Measurements from ENCODE around the gene RIOX2. TPM values are rescaled to one million over a fixed set of nuclear protein-coding genes. Genes with fewer than 3 reads are reported as not detected.

RIOX2 gene
- total RNA-seq, 1 donor from 2014 or later = 20.2 TPM

GRCh38 chr3:97942801-97943546 lies 29.3 kb downstream of the RIOX2 start:
- H3K4me1 ChIP-seq (ENCODE audit: insufficient read depth, low read length) = no peaks in the 10 kb centered on the region
- H3K79me2 ChIP-seq (ENCODE audit: insufficient read depth, low read length) = no peaks in the 10 kb centered on the region
- no peak overlapping the region for H3K4me3 Mint-ChIP-seq (ENCODE audit: unreplicated experiment)
- no peaks in the 10 kb centered on the region for H3K27me3 ChIP-seq (ENCODE audit: insufficient read depth, low read length)
- no peaks in the 10 kb centered on the region for H3K27me3 Mint-ChIP-seq (ENCODE audit: low read depth, unreplicated experiment)
- no peak overlapping the region for H3K27ac Mint-ChIP-seq (ENCODE audit: unreplicated experiment)
- H4K20me1 ChIP-seq (ENCODE audit: insufficient read depth, low read length) = no peaks in the 10 kb centered on the region
- H3K27ac ChIP-seq (ENCODE audit: low read depth, low read length) = no peak overlapping the region
- H2AFZ ChIP-seq (ENCODE audit: low read depth, low read length) = no peak overlapping the region
- no peaks in the 10 kb centered on the region for H3K4me1 Mint-ChIP-seq (ENCODE audit: low read depth, unreplicated experiment)
- TF ChIP-seq CTCF (IDR thresholded peaks at IDR 0.05; ENCODE audit: insufficient read depth, low read depth, low read length) (no peak), EZH2 (IDR thresholded peaks at IDR 0.05; ENCODE audit: insufficient read depth, low read length) (no peak)
- H3K4me3 ChIP-seq (ENCODE audit: insufficient read depth, low read depth, low read length) = no peak overlapping the region
- no peak overlapping the region for H3K4me2 ChIP-seq (ENCODE audit: low read length)
- H3K36me3 ChIP-seq (ENCODE audit: insufficient read depth, low read length) = peaks cover 32% of the 10 kb centered on the region
- FAIRE-seq = no peak
- H3K9ac ChIP-seq (ENCODE audit: low read length) = no peak overlapping the region
- no peaks in the 10 kb centered on the region for H3K9me3 ChIP-seq (ENCODE audit: insufficient read depth, low read depth, low read length)
- H3K36me3 Mint-ChIP-seq (ENCODE audit: low read depth, unreplicated experiment) = peaks cover 8% of the 10 kb centered on the region
- H3K9me3 Mint-ChIP-seq (ENCODE audit: unreplicated experiment) = no peaks in the 10 kb centered on the region
- no peak for DNase-seq (ENCODE audit: low read depth)

DNA sequence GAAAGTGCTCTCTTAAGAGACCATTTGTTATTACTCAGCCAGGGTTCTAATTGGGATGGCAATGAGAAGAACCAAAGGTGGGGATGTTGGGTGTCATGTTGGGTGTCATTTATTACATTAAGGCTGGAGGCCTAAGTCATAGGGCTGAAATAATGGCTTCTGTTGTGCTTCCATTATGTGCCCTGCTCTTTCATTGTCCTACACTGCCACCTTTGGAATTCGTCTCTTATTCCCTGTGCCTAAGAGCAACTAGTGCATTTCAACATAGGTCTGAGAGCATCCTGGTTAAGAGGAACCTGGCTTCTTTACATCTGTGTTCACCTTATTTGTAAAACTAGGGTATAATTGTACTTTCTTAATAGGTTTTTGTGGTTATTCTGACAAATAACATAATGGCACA lies 32.2 kb downstream of the RIOX2 start:
- Histone ChIP-seq H3K27me3 (ENCODE audit: insufficient read depth, low read length) (no peaks in the 10 kb centered on the region), H3K9ac (ENCODE audit: low read length) (no peak overlapping the region), H3K4me3 (ENCODE audit: insufficient read depth, low read depth, low read length) (no peak overlapping the region), H2AFZ (ENCODE audit: low read depth, low read length) (no peak overlapping the region), H3K4me1 (ENCODE audit: insufficient read depth, low read length) (no peaks in the 10 kb centered on the region), H4K20me1 (ENCODE audit: insufficient read depth, low read length) (no peaks in the 10 kb centered on the region), H3K79me2 (ENCODE audit: insufficient read depth, low read length) (no peaks in the 10 kb centered on the region), H3K4me2 (ENCODE audit: low read length) (no peak overlapping the region), H3K36me3 (ENCODE audit: insufficient read depth, low read length) (peaks cover 23% of the 10 kb centered on the region), H3K9me3 (ENCODE audit: insufficient read depth, low read depth, low read length) (no peaks in the 10 kb centered on the region), H3K27ac (ENCODE audit: low read depth, low read length) (no peak overlapping the region)
- H3K4me1 Mint-ChIP-seq (ENCODE audit: low read depth, unreplicated experiment) = no peaks in the 10 kb centered on the region
- no peaks in the 10 kb centered on the region for H3K27me3 Mint-ChIP-seq (ENCODE audit: low read depth, unreplicated experiment)
- H3K9me3 Mint-ChIP-seq (ENCODE audit: unreplicated experiment) = no peaks in the 10 kb centered on the region
- H3K36me3 Mint-ChIP-seq (ENCODE audit: low read depth, unreplicated experiment) = peaks cover 5% of the 10 kb centered on the region
- no peak overlapping the region for H3K27ac Mint-ChIP-seq (ENCODE audit: unreplicated experiment)
- no peak for FAIRE-seq
- H3K4me3 Mint-ChIP-seq (ENCODE audit: unreplicated experiment) = no peak overlapping the region
- no peak for TF ChIP-seq EZH2 (IDR thresholded peaks at IDR 0.05; ENCODE audit: insufficient read depth, low read length)
- TF ChIP-seq CTCF (IDR thresholded peaks at IDR 0.05; ENCODE audit: insufficient read depth, low read depth, low read length) = no peak
- no peak for DNase-seq (ENCODE audit: low read depth)

GRCh38 chr3:97939401-97939800 lies 32.8 kb downstream of the RIOX2 start:
- H3K27ac Mint-ChIP-seq (ENCODE audit: unreplicated experiment) = no peak overlapping the region
- TF ChIP-seq EZH2 (IDR thresholded peaks at IDR 0.05; ENCODE audit: insufficient read depth, low read length) (no peak), CTCF (IDR thresholded peaks at IDR 0.05; ENCODE audit: insufficient read depth, low read depth, low read length) (no peak)
- Histone ChIP-seq H3K27me3 (ENCODE audit: insufficient read depth, low read length) (no peaks in the 10 kb centered on the region), H3K4me1 (ENCODE audit: insufficient read depth, low read length) (no peaks in the 10 kb centered on the region), H3K4me3 (ENCODE audit: insufficient read depth, low read depth, low read length) (no peak overlapping the region), H3K36me3 (ENCODE audit: insufficient read depth, low read length) (peaks cover 23% of the 10 kb centered on the region), H3K27ac (ENCODE audit: low read depth, low read length) (no peak overlapping the region), H3K4me2 (ENCODE audit: low read length) (no peak overlapping the region), H3K79me2 (ENCODE audit: insufficient read depth, low read length) (no peaks in the 10 kb centered on the region), H4K20me1 (ENCODE audit: insufficient read depth, low read length) (no peaks in the 10 kb centered on the region), H3K9ac (ENCODE audit: low read length) (no peak overlapping the region), H3K9me3 (ENCODE audit: insufficient read depth, low read depth, low read length) (no peaks in the 10 kb centered on the region), H2AFZ (ENCODE audit: low read depth, low read length) (no peak overlapping the region)
- no peak for FAIRE-seq
- no peaks in the 10 kb centered on the region for H3K4me1 Mint-ChIP-seq (ENCODE audit: low read depth, unreplicated experiment)
- H3K9me3 Mint-ChIP-seq (ENCODE audit: unreplicated experiment) = no peaks in the 10 kb centered on the region
- H3K36me3 Mint-ChIP-seq (ENCODE audit: low read depth, unreplicated experiment) = peaks cover 5% of the 10 kb centered on the region
- no peak overlapping the region for H3K4me3 Mint-ChIP-seq (ENCODE audit: unreplicated experiment)
- no peak for DNase-seq (ENCODE audit: low read depth)
- H3K27me3 Mint-ChIP-seq (ENCODE audit: low read depth, unreplicated experiment) = no peaks in the 10 kb centered on the region
